Transverse colon (tissue), 4 donors: ENCODE results near the gene DERA. TPM values are rescaled to one million over a fixed set of nuclear protein-coding genes. Genes with fewer than 3 reads are reported as not detected.

Experiments used
- DNase-seq: peaks from one replicate; pipeline ENCODE4 v3.0.0-alpha.2; 2019
- H3K27ac ChIP-seq, 4 donors: fragments of 200-600 bp; sonication (generic); 2 replicates each; pipeline ENCODE4 v1.5.1; 2016 to 2018; ENCODE audit warnings: inconsistent platforms in 4 of 4
- H3K27me3 ChIP-seq: fragments of 200-600 bp; sonication (generic); 2 replicates; pipeline ENCODE4 v1.5.1; 2017; ENCODE audit warnings: inconsistent platforms
- H3K36me3 ChIP-seq, 4 donors: fragments of 200-600 bp; sonication (generic); 2 replicates each; pipeline ENCODE4 v1.5.1; 2017 to 2019; ENCODE audit warnings: inconsistent platforms in 4 of 4
- H3K4me1 ChIP-seq, 4 donors: fragments of 200-600 bp; sonication (generic); 2 replicates each; pipeline ENCODE4 v1.5.1; 2017 to 2020; ENCODE audit warnings: inconsistent platforms in 4 of 4
- H3K4me3 ChIP-seq, 4 donors: fragments of 200-600 bp; sonication (generic); 1 replicate in 1 of 4; 2 replicates in 3 of 4; pipeline versions ENCODE4 v1.5.1 to v1.6.1; 2017 to 2019; ENCODE audit warnings: inconsistent platforms in 4 of 4
- H3K9me3 ChIP-seq, 2 donors: fragments of 200-600 bp; sonication (generic); 2 replicates each; pipeline ENCODE4 v1.5.1; 2017 to 2019; ENCODE audit warnings: inconsistent platforms in 2 of 2
- EP300 ChIP-seq: sonication (generic); formaldehyde crosslinking; IDR thresholded peaks from one replicate; pipeline ENCODE4 v1.6.1; 2017; ENCODE audit warnings: antibody characterized with exemption, low read depth
- POLR2A ChIP-seq: fragments of 450-650 bp; IDR thresholded peaks from one replicate; pipeline ENCODE4 v1.6.1; 2016; ENCODE audit warnings: antibody characterized with exemption, mild to moderate bottlenecking, moderate library complexity
- POLR2AphosphoS5 ChIP-seq, 3 donors: sonication (generic); formaldehyde crosslinking; IDR thresholded peaks; one replicate each; pipeline ENCODE4 v1.6.1; 2016; ENCODE audit warnings: antibody characterized with exemption in 3 of 3
- WGBS, 2 donors: methylation state at CpG; one replicate each; pipeline ENCODE4 v1.1.5; 2018; ENCODE audit warnings: low coverage in 1 of 2; 5-methylcytosine and 5-hydroxymethylcytosine counted together
- in situ Hi-C, 4 donors: fragments of 200-750 bp; cut with MboI; loops; one replicate each; pipeline versions ENCODE4 v1.15.0 to v1.15.1; 2017; ENCODE audit warnings: low sequenced_read_pairs in 3 of 4, low pct_ligation_motif_present in 1 of 4, low pct_unique_long_range_greater_than_20kb in 1 of 4
- intact Hi-C: fragments of 100-400 bp; cut with DNase I; formaldehyde crosslinking; loops from one replicate; pipeline ENCODE4 v1.15.1; 2023; ENCODE audit warnings: low total_unique reads
- total RNA-seq, 4 donors: library from RNA; depleted of rRNA; stranded (reverse); fragments of >200 nt; gene quantifications; one replicate each; pipeline ENCODE4 v1.1.0, GENCODE V29; 2016
- TF ChIP-seq, protein P1 (sequence below), 5 experiments: fragments of 200-600 bp in 3 of 5; fragments of 450-650 bp in 2 of 5; sonication (generic) in 3 of 5; IDR thresholded peaks; 1 replicate in 2 of 5; 2 replicates in 3 of 5; pipeline ENCODE4 v1.5.1; 2016 to 2017; ENCODE audit warnings: antibody characterized with exemption in 5 of 5, inconsistent platforms in 3 of 5, mild to moderate bottlenecking in 2 of 5, moderate library complexity in 1 of 5

DERA gene
- total RNA-seq, 4 donors from 2014 or later: 9.2 to 112 (median 69.9) TPM

DNA sequence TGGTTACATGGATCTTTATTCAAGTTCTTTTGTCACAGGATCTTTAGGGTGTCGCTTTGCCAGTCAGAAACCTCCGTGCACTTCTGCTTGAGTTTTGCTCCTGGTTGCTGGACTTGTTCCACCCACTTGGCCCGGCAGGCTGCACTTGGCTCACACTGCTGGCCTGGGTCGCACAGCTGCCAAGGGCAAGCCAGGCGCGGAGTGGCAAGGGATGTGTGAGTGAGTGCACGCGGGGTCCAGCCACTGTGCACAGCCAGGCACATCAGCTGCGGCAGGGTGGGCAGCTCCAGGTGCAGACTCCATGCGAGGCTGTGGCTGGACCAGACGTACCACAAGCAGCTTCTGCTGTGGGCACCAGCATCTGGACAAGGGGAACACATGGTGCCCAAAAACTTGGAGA, 76.6 kb downstream of the DERA start:
- TF ChIP-seq POLR2A (no peak), POLR2AphosphoS5 (IDR thresholded peaks at IDR 0.05) (no peak), EP300 (no peak)
- no peaks in the 10 kb centered on the region for H3K27me3 ChIP-seq
- 87 to 91% methylated on average over 2 to 11 of the region's 11 CpGs for WGBS, 2 donors
- DNase-seq: no peak
- intact Hi-C loops (no loop called here), in situ Hi-C loops (no loop called here)
- H3K36me3 ChIP-seq: peaks cover 0 to 24% (median 2%) of the 10 kb centered on the region in 4 donors
- no peaks in the 10 kb centered on the region for H3K9me3 ChIP-seq
- no peak overlapping the region for H3K4me3 ChIP-seq
- no peaks in the 10 kb centered on the region for H3K4me1 ChIP-seq
- H3K27ac ChIP-seq: no peak overlapping the region

DNA sequence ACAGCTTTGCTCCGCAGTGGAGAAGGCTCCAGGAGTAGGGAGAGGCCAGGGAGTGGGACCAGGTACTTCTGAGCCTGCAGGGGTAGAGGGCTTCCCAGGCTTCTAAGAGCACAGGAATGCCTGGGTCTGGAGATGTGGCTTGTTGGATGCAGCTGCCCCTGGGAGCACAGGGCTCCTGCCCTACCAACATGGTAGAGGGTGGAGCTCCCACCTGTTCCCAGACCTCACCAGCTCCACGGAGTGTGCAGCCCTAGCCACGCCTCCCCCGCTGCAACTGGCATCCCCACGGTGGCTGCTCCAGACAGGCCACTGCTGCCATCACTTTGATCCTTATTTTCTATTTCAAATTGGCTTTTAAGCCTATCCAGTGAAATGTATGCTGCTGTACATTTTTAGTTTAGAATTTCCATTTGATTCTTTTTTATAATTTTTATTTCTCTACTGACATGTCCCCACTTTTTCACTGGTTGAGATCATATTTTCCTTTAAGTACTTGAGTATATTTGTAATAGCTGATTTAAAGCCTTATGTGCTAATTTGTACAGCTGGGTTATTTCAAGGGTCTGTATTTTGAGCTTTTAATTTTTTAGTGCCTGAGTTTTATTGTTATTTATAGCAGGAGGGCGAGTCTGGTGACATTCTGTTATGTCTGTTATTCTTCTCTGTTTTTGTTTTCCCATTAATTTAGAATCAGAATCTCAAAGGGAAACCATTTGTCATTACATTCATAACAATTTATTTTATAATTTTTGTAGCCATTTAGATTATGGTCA, 78.0 kb downstream of the DERA start:
- Histone ChIP-seq H3K27me3 (no peaks in the 10 kb centered on the region), H3K36me3 (peaks cover 1 to 24% (median 2%) of the 10 kb centered on the region in 4 donors), H3K4me1 (no peaks in the 10 kb centered on the region), H3K4me3 (no peak overlapping the region), H3K27ac (no peak overlapping the region), H3K9me3 (no peaks in the 10 kb centered on the region)
- in situ Hi-C loops (no loop called here), intact Hi-C loops (no loop called here)
- no peak for TF ChIP-seq EP300
- TF ChIP-seq POLR2A: no peak
- TF ChIP-seq, protein P1, sequence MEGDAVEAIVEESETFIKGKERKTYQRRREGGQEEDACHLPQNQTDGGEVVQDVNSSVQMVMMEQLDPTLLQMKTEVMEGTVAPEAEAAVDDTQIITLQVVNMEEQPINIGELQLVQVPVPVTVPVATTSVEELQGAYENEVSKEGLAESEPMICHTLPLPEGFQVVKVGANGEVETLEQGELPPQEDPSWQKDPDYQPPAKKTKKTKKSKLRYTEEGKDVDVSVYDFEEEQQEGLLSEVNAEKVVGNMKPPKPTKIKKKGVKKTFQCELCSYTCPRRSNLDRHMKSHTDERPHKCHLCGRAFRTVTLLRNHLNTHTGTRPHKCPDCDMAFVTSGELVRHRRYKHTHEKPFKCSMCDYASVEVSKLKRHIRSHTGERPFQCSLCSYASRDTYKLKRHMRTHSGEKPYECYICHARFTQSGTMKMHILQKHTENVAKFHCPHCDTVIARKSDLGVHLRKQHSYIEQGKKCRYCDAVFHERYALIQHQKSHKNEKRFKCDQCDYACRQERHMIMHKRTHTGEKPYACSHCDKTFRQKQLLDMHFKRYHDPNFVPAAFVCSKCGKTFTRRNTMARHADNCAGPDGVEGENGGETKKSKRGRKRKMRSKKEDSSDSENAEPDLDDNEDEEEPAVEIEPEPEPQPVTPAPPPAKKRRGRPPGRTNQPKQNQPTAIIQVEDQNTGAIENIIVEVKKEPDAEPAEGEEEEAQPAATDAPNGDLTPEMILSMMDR (IDR thresholded peaks at IDR 0.05): no peak
- TF ChIP-seq POLR2AphosphoS5 (IDR thresholded peaks at IDR 0.05): no peak
- WGBS, 2 donors: 81 to 87% methylated on average over 3 to 6 of the region's 6 CpGs
- no peak for DNase-seq

DNA sequence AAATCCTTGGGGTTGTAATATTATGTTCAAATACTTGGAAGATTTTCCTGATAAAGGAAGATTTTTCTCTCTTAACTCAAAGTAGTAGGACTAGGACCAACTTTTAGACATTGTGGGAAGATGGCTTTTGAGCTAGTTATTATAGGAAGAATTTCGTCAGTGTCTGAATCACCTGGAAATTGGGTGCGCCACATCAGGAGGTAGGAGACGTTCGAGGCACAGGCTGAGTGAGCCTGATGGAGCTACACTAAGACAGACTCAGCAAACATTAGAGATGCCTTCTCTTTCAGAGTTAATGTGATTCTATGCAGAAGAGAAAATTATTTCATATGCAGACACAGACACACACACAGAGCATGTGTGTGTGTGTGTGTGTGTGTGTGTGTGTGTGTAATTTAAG, 84.7 kb downstream of the DERA start:
- Histone ChIP-seq H3K27me3 (no peaks in the 10 kb centered on the region), H3K36me3 (peaks cover 0 to 1% (median 0%) of the 10 kb centered on the region in 4 donors), H3K4me3 (no peak overlapping the region), H3K27ac (peak overlapping the region in 1 of 4 donors; percentile 42), H3K4me1 (peaks cover 10 to 25% (median 15%) of the 10 kb centered on the region in 4 donors), H3K9me3 (no peaks in the 10 kb centered on the region)
- intact Hi-C loops (no loop called here), in situ Hi-C loops (no loop called here)
- TF ChIP-seq POLR2AphosphoS5 (IDR thresholded peaks at IDR 0.05) (no peak), EP300 (no peak), POLR2A (no peak)
- TF ChIP-seq, protein P1 (IDR thresholded peaks at IDR 0.05): no peak
- no peak for DNase-seq
- WGBS, 2 donors: 94 to 100% methylated on average over 3 to 4 of the region's 4 CpGs

DNA sequence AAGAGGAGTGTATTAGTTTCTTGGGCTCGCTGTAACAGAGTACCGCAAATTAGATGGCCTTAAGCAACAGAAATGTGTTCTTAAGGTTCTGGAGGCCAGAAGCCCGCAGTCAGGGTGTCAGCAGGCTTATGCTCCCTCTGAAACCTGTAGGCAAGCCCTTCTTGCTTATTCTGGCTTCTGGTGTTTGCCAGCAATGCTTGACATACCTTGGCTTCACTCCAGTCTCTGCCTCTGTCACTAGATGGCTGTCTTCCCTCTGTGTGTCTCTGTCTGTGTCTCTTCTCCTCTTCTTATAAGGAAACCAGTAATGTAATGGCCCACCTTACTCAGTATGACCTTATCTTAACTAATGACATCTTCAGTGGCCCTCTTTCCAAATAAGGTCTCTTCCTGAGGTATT, 85.1 kb downstream of the DERA start:
- peak; percentile 38 for DNase-seq
- 70% methylated on average over 3 of the region's 3 CpGs; no CpG with 5 or more reads in 1 of the 2 donors for WGBS, 2 donors
- Histone ChIP-seq H3K36me3 (peaks cover 0 to 1% (median 0%) of the 10 kb centered on the region in 4 donors), H3K4me1 (peaks cover 10 to 25% (median 15%) of the 10 kb centered on the region in 4 donors), H3K27ac (peak overlapping the region in 2 of 4 donors; percentile 35 to 42), H3K9me3 (no peaks in the 10 kb centered on the region), H3K4me3 (no peak overlapping the region), H3K27me3 (no peaks in the 10 kb centered on the region)
- intact Hi-C loops: no loop called here
- TF ChIP-seq POLR2AphosphoS5 (IDR thresholded peaks at IDR 0.05) (no peak), EP300 (no peak), POLR2A (no peak)
- TF ChIP-seq, protein P1 (IDR thresholded peaks at IDR 0.05): no peak
- in situ Hi-C loops: no loop called here
